SK-N-SH (cell line): Measurements from ENCODE around the gene ACD. TPM values are rescaled to one million over a fixed set of nuclear protein-coding genes. Genes with fewer than 3 reads are reported as not detected.
A peak's percentile ranks its signal among the peaks of the same experiment; 100 is the strongest.

Experiments used
- CTCF ChIA-PET: fragments of 300-600, 350-600 bp; formaldehyde crosslinking; extraction: SDS; loops from one replicate; lab custom pipeline; 2021; lab: Yijun Ruan, JAX
- POLR2A ChIA-PET: fragments of 350-600 bp; sonication (Branson Sonifier 250); formaldehyde crosslinking; extraction: SDS; loops from one replicate; lab custom pipeline; 2020; ENCODE audit warnings: antibody characterized with exemption, inconsistent platforms; lab: Yijun Ruan, JAX
- DNase-seq: peaks from one replicate; pipeline ENCODE4 v3.0.0; 2012
- H2AFZ ChIP-seq: fragments of 200-600 bp; sonication (generic); 2 replicates; pipeline ENCODE4 v1.8.1; 2016; ENCODE audit warnings: antibody characterized with exemption, mild to moderate bottlenecking, low read depth
- H3F3A ChIP-seq: fragments of 200-600 bp; sonication (generic); replicated peaks from 2 replicates; pipeline ENCODE3; 2016; ENCODE audit warnings: antibody characterized with exemption, mild to moderate bottlenecking; ENCODE audit not compliant: insufficient read depth
- H3K27ac ChIP-seq, 2 experiments: fragments of 200-500 bp in 1 of 2; fragments of 200-600 bp in 1 of 2; sonication (Bioruptor generic) in 1 of 2; sonication (generic), shearing (Covaris generic) in 1 of 2; 2 replicates each; pipeline versions ENCODE4 v1.5.1 to v1.6.1; 2014 to 2016; ENCODE audit warnings: low read depth in 2 of 2, inconsistent platforms in 1 of 2, low read length in 1 of 2, mild to moderate bottlenecking in 1 of 2, mixed read lengths in 1 of 2
- H3K27me3 ChIP-seq: fragments of 200-600 bp; sonication (generic), shearing (Covaris generic); 2 replicates; pipeline ENCODE4 v1.6.1; 2016; ENCODE audit warnings: mixed run types; ENCODE audit not compliant: insufficient read depth
- H3K36me3 ChIP-seq, 2 experiments: fragments of 200-500 bp in 1 of 2; fragments of 200-600 bp in 1 of 2; sonication (Bioruptor generic) in 1 of 2; sonication (generic) in 1 of 2; replicated peaks in 1 of 2; 2 replicates each; pipeline versions ENCODE3 to v1.5.1; 2014 to 2016; ENCODE audit warnings: low read length in 1 of 2, mild to moderate bottlenecking in 1 of 2; ENCODE audit not compliant: insufficient read depth in 2 of 2, control insufficient read depth in 1 of 2
- H3K4me1 ChIP-seq, 2 experiments: fragments of 200-500 bp in 1 of 2; fragments of 200-600 bp in 1 of 2; sonication (Bioruptor generic) in 1 of 2; sonication (generic), shearing (Covaris generic) in 1 of 2; 2 replicates each; pipeline versions ENCODE4 v1.5.1 to v1.6.1; 2014 to 2016; ENCODE audit warnings: low read depth in 1 of 2, low read length in 1 of 2, mixed run types in 1 of 2; ENCODE audit not compliant: insufficient read depth in 2 of 2, control insufficient read depth in 1 of 2
- H3K4me2 ChIP-seq: fragments of 200-600 bp; sonication (generic), shearing (Covaris generic); 2 replicates; pipeline ENCODE4 v1.6.1; 2017; ENCODE audit warnings: mixed run types
- H3K4me3 ChIP-seq, 2 experiments: fragments of 200-500 bp in 1 of 2; fragments of 200-600 bp in 1 of 2; sonication (Bioruptor generic) in 1 of 2; sonication (generic), shearing (Covaris generic) in 1 of 2; 2 replicates each; pipeline versions ENCODE4 v1.5.1 to v1.8.1; 2014 to 2016; ENCODE audit warnings: low read depth in 2 of 2, inconsistent platforms in 1 of 2, low read length in 1 of 2, mild to moderate bottlenecking in 1 of 2, mixed read lengths in 1 of 2, moderate library complexity in 1 of 2
- H3K79me2 ChIP-seq: fragments of 200-600 bp; sonication (generic); 2 replicates; pipeline ENCODE4 v1.8.1; 2017; ENCODE audit warnings: mild to moderate bottlenecking; ENCODE audit not compliant: insufficient read depth
- H3K9ac ChIP-seq: fragments of 200-600 bp; sonication (generic); 2 replicates; pipeline ENCODE4 v1.6.1; 2017; ENCODE audit warnings: mixed run types
- H3K9me2 ChIP-seq: fragments of 200-600 bp; sonication (generic); 2 replicates; pipeline ENCODE4 v1.6.1; 2017; ENCODE audit warnings: mixed run types
- H3K9me3 ChIP-seq: fragments of 200-600 bp; sonication (generic); 2 replicates; pipeline ENCODE4 v1.6.1; 2017; ENCODE audit warnings: mixed run types, mild to moderate bottlenecking, moderate library complexity
- H4K20me1 ChIP-seq: fragments of 200-600 bp; sonication (generic); 2 replicates; pipeline ENCODE4 v1.6.1; 2017; ENCODE audit warnings: mild to moderate bottlenecking, mixed run types; ENCODE audit not compliant: insufficient read depth
- CHD2 ChIP-seq: fragments of 150-350 bp; IDR thresholded peaks from 2 replicates; pipeline ENCODE4 v1.6.1; 2018; ENCODE audit warnings: low read length; ENCODE audit not compliant: partially characterized antibody
- EP300 ChIP-seq, 2 experiments: IDR thresholded peaks; 2 replicates each; pipeline versions ENCODE4 v1.4.0 to v1.6.1; 2012; ENCODE audit warnings: borderline replicate concordance in 1 of 2, low read depth in 1 of 2, low read length in 1 of 2
- JUND ChIP-seq: IDR thresholded peaks from 2 replicates; pipeline ENCODE4 v1.4.0; 2012
- MEF2A ChIP-seq: IDR thresholded peaks from 2 replicates; pipeline ENCODE4 v1.4.0; 2012; ENCODE audit warnings: low read depth, borderline replicate concordance
- MXI1 ChIP-seq: IDR thresholded peaks from 2 replicates; pipeline ENCODE4 v1.6.1; 2012; ENCODE audit warnings: mild to moderate bottlenecking, low read depth, low read length, improper control_type of control experiment
- RAD21 ChIP-seq: IDR thresholded peaks from 2 replicates; pipeline ENCODE4 v1.6.1; 2012; ENCODE audit warnings: mild to moderate bottlenecking, low read length
- RXRA ChIP-seq: IDR thresholded peaks from 2 replicates; pipeline ENCODE4 v1.4.0; 2012; ENCODE audit warnings: low read depth, mild to moderate bottlenecking, borderline replicate concordance
- SIN3A ChIP-seq: IDR thresholded peaks from 2 replicates; pipeline ENCODE4 v1.6.1; 2012; ENCODE audit warnings: low read depth, mild to moderate bottlenecking, low read length, moderate library complexity, borderline replicate concordance
- SMC3 ChIP-seq: IDR thresholded peaks from 2 replicates; pipeline ENCODE4 v1.6.1; 2012; ENCODE audit warnings: low read depth, low read length, improper control_type of control experiment
- WGBS: methylation state at CpG from one replicate; pipeline ENCODE4 v1.1.6; 2017; ENCODE audit warnings: low lambda C conversion rate; 5-methylcytosine and 5-hydroxymethylcytosine counted together
- polyA plus RNA-seq, 3 experiments: library from polyadenylated mRNA; depleted of rRNA; stranded (reverse); fragments of >200 nt; gene quantifications; 2 replicates each; pipeline ENCODE4 v1.2.3, GENCODE V29; 2012
- TF ChIP-seq, protein P1 (sequence below): fragments of 200-600 bp; sonication (generic); IDR thresholded peaks from 2 replicates; pipeline ENCODE4 v1.6.1; 2017; ENCODE audit warnings: antibody characterized with exemption, mild to moderate bottlenecking, moderate library complexity
- TF ChIP-seq, protein P2 (sequence below): IDR thresholded peaks from 2 replicates; pipeline ENCODE4 v1.4.0; 2012; ENCODE audit warnings: low read depth
- TF ChIP-seq, protein P3 (sequence below): IDR thresholded peaks from 2 replicates; pipeline ENCODE4; 2012
- TF ChIP-seq, protein P4 (sequence below): IDR thresholded peaks from 2 replicates; pipeline ENCODE4 v1.6.1; 2012; ENCODE audit warnings: mild to moderate bottlenecking, low read depth, low read length, moderate library complexity

ACD gene
- polyA plus RNA-seq, 1 of the 3 experiments (the other 2 are of a cell fraction), result 37.8 TPM

DNA sequence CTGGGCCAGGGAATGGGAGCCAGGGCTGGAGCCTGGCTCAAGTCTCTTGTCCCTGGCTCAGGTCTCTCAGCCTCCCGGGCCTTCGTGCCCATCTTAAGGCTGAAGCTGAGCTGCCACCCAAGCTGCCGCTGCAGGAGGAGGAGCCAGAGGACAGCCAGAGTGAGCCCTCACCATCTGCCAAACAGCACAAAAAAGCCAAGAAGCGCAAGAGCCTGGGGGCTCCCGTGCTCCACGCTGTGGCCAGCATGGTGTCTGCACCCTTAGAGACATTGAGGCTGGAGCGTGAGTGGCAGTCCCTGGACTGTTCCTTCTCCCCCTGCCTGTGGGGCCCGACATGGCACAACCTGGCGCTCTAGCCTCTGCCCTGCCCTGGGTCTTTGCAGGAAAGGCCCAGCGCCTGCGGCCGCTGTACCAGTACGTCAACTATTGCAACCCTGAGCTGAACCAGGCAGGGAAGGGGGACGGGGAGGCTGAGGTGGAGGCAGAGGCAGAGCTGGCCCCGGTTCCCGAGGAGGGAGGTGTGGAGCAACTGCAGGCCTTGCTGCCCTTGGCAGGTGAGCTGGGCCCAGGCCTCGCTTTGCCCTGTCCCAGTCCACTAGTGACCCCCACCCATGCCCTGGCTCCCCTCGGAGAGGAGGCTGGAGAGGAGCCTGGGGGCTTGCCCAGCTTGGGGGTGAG lies 7.9 kb upstream of the ACD start:
- WGBS, result 35% methylated on average over 9 of the region's 18 CpGs

More for the DNA sequence above, 7.9 kb upstream of the ACD start:
- Histone ChIP-seq H3K4me1 (peaks cover 12 to 31% of the 10 kb centered on the region in 2 experiments; a peak in 2 of 4 replicates), H3K27ac (peak overlapping the region; percentile 56 to 86; a peak in 3 of 4 replicates), H3K79me2 (peaks cover 3% of the 10 kb centered on the region; the same call in 1 of the 2 replicates), H3K9ac (no peak overlapping the region), H3K9me3 (no peaks in the 10 kb centered on the region), H3K4me3 (peak overlapping the region; percentile 19 to 67; a peak in 2 of 4 replicates), H3K36me3 (peaks cover 0 to 8% of the 10 kb centered on the region in 2 experiments), H2AFZ (no peak overlapping the region), H4K20me1 (no peaks in the 10 kb centered on the region), H3K9me2 (no peaks in the 10 kb centered on the region), H3F3A (peaks cover 14% of the 10 kb centered on the region), H3K4me2 (peak overlapping the region; percentile 99), H3K27me3 (no peaks in the 10 kb centered on the region)
- TF ChIP-seq MXI1 (peak; percentile 70), SIN3A (peak; percentile 79; the same call in 1 of the 2 replicates), RXRA (no peak), EP300 (IDR thresholded peaks at IDR 0.05; ENCODE audit: borderline replicate concordance in 1 of 2, low read depth in 1 of 2, low read length in 1 of 2) (no peak), CHD2 (peak; percentile 51), JUND (no peak), MEF2A (no peak), RAD21 (peak; percentile 74), SMC3 (peak; percentile 94)
- TF ChIP-seq, protein P1, sequence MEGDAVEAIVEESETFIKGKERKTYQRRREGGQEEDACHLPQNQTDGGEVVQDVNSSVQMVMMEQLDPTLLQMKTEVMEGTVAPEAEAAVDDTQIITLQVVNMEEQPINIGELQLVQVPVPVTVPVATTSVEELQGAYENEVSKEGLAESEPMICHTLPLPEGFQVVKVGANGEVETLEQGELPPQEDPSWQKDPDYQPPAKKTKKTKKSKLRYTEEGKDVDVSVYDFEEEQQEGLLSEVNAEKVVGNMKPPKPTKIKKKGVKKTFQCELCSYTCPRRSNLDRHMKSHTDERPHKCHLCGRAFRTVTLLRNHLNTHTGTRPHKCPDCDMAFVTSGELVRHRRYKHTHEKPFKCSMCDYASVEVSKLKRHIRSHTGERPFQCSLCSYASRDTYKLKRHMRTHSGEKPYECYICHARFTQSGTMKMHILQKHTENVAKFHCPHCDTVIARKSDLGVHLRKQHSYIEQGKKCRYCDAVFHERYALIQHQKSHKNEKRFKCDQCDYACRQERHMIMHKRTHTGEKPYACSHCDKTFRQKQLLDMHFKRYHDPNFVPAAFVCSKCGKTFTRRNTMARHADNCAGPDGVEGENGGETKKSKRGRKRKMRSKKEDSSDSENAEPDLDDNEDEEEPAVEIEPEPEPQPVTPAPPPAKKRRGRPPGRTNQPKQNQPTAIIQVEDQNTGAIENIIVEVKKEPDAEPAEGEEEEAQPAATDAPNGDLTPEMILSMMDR, result peak; percentile 82
- TF ChIP-seq, protein P2, sequence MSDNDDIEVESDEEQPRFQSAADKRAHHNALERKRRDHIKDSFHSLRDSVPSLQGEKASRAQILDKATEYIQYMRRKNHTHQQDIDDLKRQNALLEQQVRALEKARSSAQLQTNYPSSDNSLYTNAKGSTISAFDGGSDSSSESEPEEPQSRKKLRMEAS, result 0 out of 2 replicates have a peak, but pooled peaks have one; percentile 75
- TF ChIP-seq, protein P3, sequence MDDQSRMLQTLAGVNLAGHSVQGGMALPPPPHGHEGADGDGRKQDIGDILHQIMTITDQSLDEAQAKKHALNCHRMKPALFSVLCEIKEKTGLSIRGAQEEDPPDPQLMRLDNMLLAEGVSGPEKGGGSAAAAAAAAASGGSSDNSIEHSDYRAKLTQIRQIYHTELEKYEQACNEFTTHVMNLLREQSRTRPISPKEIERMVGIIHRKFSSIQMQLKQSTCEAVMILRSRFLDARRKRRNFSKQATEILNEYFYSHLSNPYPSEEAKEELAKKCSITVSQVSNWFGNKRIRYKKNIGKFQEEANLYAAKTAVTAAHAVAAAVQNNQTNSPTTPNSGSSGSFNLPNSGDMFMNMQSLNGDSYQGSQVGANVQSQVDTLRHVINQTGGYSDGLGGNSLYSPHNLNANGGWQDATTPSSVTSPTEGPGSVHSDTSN, result peak; percentile 71
- TF ChIP-seq, protein P4, sequence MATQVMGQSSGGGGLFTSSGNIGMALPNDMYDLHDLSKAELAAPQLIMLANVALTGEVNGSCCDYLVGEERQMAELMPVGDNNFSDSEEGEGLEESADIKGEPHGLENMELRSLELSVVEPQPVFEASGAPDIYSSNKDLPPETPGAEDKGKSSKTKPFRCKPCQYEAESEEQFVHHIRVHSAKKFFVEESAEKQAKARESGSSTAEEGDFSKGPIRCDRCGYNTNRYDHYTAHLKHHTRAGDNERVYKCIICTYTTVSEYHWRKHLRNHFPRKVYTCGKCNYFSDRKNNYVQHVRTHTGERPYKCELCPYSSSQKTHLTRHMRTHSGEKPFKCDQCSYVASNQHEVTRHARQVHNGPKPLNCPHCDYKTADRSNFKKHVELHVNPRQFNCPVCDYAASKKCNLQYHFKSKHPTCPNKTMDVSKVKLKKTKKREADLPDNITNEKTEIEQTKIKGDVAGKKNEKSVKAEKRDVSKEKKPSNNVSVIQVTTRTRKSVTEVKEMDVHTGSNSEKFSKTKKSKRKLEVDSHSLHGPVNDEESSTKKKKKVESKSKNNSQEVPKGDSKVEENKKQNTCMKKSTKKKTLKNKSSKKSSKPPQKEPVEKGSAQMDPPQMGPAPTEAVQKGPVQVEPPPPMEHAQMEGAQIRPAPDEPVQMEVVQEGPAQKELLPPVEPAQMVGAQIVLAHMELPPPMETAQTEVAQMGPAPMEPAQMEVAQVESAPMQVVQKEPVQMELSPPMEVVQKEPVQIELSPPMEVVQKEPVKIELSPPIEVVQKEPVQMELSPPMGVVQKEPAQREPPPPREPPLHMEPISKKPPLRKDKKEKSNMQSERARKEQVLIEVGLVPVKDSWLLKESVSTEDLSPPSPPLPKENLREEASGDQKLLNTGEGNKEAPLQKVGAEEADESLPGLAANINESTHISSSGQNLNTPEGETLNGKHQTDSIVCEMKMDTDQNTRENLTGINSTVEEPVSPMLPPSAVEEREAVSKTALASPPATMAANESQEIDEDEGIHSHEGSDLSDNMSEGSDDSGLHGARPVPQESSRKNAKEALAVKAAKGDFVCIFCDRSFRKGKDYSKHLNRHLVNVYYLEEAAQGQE, result no peak
- peak; percentile 95 for DNase-seq
- ChIA-PET POLR2A (interaction anchor here (0.6 to 2.4 kb wide), 3 partner anchors 8 to 105 kb away, joined by 3 to 11 read pairs (median 4); partner anchors contain the start of genes ACD and CTCF), CTCF (interaction anchor here (0.6 to 18.3 kb wide), 42 partner anchors 9 to 373 kb away, joined by 3 to 246 read pairs (median 4); partner anchors contain the start of genes ATP6V0D1, CARMIL2, CTCF and RIPOR1)
